Astrocyte of the spinal cord (primary cell): ENCODE results near the gene OR6P1.

ENCODE experiments used
- DNase-seq: peaks from one replicate; pipeline ENCODE4 v3.0.0; 2011; ENCODE audit warnings: low read depth, low spot score
- H3K4me3 ChIP-seq: 2 replicates; pipeline ENCODE4 v1.5.1; 2011; ENCODE audit warnings: low read depth, mild to moderate bottlenecking, low read length, moderate library complexity
- in situ Hi-C: cut with HindIII; loops from 2 replicates; pipeline ENCODE4 v1.10.0; 2017; ENCODE audit warnings: low sequenced_read_pairs
- TF ChIP-seq, protein P1 (sequence below): IDR thresholded peaks from 2 replicates; pipeline ENCODE4 v1.5.1; 2012; ENCODE audit warnings: low read depth, mild to moderate bottlenecking, low read length, inconsistent platforms

OR6P1 gene, protein sequence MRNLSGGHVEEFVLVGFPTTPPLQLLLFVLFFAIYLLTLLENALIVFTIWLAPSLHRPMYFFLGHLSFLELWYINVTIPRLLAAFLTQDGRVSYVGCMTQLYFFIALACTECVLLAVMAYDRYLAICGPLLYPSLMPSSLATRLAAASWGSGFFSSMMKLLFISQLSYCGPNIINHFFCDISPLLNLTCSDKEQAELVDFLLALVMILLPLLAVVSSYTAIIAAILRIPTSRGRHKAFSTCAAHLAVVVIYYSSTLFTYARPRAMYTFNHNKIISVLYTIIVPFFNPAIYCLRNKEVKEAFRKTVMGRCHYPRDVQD

DNA sequence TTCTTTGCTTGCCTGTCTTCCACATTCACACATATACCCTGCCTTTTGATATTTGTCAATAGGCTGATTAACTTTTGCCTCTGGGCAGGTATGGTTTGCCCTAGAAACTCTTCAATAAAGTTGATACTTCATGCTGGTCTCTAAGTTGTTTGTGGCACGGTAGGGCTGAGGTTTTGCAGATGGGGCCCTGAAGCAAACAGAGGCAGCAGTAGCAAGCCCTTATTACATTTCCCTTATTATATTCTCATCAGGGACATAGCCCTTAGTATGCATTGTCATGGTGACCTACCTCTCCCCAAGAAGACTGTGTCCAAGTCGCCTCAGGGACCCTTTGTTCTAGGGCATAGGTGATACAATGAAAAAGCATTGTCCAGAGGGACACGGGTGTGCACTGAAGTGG is at the start of gene OR6P1:
Gene OR6P1, minus strand, starts transcription at position 101 of the 400 bp plus-strand sequence. CDS start 6,976 bp downstream, outside the sequence.
- in situ Hi-C loops: no loop called here
- DNase-seq: no peak
- H3K4me3 ChIP-seq: no peak within 1 kb of the TSS
- TF ChIP-seq, protein P1, sequence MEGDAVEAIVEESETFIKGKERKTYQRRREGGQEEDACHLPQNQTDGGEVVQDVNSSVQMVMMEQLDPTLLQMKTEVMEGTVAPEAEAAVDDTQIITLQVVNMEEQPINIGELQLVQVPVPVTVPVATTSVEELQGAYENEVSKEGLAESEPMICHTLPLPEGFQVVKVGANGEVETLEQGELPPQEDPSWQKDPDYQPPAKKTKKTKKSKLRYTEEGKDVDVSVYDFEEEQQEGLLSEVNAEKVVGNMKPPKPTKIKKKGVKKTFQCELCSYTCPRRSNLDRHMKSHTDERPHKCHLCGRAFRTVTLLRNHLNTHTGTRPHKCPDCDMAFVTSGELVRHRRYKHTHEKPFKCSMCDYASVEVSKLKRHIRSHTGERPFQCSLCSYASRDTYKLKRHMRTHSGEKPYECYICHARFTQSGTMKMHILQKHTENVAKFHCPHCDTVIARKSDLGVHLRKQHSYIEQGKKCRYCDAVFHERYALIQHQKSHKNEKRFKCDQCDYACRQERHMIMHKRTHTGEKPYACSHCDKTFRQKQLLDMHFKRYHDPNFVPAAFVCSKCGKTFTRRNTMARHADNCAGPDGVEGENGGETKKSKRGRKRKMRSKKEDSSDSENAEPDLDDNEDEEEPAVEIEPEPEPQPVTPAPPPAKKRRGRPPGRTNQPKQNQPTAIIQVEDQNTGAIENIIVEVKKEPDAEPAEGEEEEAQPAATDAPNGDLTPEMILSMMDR: no peak

DNA sequence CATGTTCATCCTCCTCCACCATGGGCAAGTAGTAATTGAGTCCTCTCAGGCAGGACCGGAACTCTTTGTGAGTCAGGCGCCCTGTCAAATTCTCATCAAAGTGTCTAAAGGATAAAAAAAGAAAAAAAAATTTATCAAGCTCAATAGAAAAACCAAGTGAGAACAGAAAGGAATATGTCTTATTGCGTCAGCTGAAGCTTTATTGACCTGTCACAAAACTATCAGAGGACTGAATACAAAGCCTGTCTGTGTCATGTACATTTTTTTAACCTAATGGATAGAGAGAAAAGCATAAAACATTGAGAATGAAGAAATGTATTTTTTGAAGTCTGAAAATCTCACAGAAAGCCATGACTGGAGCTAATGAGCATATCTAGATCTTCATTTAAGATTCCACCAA is 43.4 kb upstream of the OR6P1 start:
- in situ Hi-C loops: no loop called here
- TF ChIP-seq, protein P1: no peak
- no peak overlapping the region for H3K4me3 ChIP-seq
- DNase-seq: no peak

DNA sequence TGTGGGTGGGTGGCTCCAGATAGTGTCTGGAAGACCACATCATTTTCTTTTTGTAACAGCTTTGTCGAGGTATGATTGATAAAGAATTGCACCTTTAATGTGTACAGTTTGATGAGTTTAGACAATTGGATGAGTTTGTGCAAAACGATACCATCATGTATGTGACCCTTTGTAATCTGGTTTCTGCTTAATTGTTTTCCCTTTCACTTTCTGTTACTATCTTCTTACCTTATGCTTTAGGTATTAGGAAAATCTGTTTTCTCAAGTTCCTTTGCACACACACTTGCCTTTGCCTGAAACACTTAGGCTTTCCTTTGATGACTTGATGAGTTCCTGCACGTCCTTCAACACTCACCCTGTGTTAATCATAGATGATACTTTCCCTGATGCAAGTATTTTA is 41.5 kb upstream of the OR6P1 start:
- in situ Hi-C loops: no loop called here
- no peak overlapping the region for H3K4me3 ChIP-seq
- TF ChIP-seq, protein P1: no peak
- no peak for DNase-seq

DNA sequence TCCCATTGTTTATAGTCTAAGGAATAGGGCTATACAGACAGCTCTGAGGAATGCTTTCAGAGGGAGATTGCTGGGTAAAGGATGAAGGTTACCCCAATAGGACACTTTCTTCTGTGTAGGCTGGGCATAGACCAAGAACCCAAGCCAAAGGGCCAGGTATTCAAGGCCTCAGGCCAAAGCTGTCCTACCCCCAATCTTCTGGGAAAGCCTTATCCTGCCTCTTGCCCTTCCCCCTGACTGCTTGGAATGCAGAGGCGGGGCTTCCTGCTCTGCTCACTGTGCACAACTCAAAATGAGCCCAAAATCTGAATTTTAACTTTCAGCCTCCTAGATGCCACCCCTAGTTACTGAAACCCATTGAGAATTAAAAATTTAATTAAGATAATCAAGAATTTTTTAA is 36.9 kb upstream of the OR6P1 start:
- in situ Hi-C loops: no loop called here
- no peak for DNase-seq
- TF ChIP-seq, protein P1: no peak
- H3K4me3 ChIP-seq: no peak overlapping the region

- TF ChIP-seq, protein P1: no peak
- no peak within 1 kb of the TSS for H3K4me3 ChIP-seq
- DNase-seq: no peak
- in situ Hi-C loops: no loop called here
These were observed 34.6 kb upstream of the OR6P1 start, which contains the start of gene OR10Z1 for GRCh38 chr1:158604968-158605367. Gene OR10Z1, plus strand, starts transcription at chr1:158605268. Its CDS starts 1,171 bp downstream, at chr1:158606439.

DNA sequence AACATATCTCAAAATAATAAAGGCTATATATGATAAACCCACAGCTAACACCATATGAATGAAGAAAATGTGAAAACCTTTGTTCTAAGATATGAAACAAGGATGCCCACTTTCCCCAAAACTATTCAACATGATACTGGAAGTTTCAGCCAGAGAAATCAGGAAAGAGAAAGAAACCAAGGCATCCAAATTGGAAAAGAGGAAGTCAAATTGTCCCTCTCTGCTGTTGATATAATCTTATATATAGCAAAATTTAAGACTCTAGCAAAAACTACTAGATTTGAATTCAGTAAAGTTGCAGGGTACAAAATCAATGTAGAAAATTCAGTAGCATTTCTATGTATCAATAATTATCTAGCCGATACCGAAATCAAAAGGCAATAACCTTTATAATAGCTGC is 30.4 kb upstream of the OR6P1 start:
- in situ Hi-C loops: no loop called here
- TF ChIP-seq, protein P1: no peak

More for the DNA sequence above, 30.4 kb upstream of the OR6P1 start:
- H3K4me3 ChIP-seq: no peak overlapping the region
- no peak for DNase-seq
